Activated CD4-positive, alpha-beta T cell treated with anti-CD3 and anti-CD28 coated beads for 4 hours (primary cell): Measurements from ENCODE around the gene DAGLA.

Experiments used
- DNase-seq, 2 donors: peaks; one replicate each; pipeline ENCODE4 v3.0.0-alpha.2; 2020

Gene DAGLA

DNA sequence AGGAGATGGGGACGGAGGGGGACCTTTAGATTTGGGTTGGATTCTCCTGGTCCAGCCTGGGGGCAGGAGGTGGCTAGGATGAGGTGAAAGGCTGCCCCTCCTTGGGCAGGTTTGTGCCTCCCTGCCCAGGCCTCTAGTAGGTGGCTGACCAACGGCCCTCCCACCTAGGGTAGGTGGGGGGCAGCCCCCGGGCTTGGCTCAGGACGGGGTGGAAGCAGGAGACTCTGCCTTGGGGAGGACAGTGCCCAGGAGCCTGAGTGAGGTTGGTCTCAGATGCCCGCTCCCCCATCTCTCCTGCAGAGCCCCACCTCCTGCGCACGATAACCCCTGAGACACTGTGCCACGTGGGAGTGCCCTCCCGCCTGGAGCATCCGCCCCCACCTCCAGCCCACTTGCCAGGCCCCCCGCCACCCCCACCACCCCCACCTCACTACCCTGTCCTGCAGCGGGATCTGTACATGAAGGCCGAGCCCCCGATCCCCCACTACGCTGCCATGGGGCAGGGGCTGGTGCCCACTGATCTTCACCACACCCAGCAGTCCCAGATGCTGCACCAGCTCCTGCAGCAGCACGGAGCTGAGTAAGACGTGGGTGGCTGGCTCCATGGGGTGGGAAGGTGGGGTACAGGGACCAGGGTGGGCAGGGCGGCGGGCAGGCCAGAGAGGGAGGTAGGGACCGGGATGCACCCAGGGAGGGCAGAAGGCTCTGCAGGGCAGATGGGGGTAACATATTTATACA is 89.9 kb downstream of the DAGLA start:
- no peak for DNase-seq

DNA sequence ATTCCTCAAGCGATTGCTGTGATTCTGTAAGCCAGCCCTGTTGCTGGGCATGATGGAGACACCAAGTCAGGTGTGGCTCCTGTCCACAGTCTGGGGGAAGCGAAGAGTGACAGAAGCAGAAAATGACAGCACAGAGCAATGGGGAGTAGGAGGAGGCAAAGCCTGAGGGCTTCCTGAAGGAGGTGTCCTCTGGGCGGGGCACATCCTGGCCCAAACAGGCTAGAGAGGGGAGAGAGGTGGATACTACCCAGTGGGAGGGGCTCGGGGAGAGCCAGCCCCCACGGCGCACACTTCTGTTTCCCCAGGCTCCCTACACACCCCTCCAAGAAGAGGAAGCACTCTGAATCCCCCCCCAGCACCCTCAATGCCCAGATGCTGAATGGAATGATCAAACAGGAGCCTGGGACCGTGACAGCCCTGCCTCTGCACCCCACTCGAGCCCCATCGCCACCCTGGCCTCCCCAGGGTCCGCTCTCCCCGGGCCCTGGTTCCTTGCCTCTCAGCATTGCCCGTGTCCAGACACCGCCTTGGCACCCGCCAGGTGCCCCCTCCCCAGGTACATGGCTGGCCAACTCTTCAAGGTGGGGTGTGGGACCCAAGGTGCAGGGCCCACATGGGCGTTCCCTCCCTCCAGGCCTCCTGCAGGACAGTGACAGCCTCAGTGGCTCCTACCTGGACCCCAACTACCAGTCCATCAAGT is 91.2 kb downstream of the DAGLA start:
- DNase-seq, result no peak

GRCh38 chr11:61771985-61772455 is 91.8 kb downstream of the DAGLA start:
- no peak for DNase-seq

- DNase-seq, result no peak
Observed at GRCh38 chr11:61773356-61773755, 93.2 kb downstream of the DAGLA start.

DNA sequence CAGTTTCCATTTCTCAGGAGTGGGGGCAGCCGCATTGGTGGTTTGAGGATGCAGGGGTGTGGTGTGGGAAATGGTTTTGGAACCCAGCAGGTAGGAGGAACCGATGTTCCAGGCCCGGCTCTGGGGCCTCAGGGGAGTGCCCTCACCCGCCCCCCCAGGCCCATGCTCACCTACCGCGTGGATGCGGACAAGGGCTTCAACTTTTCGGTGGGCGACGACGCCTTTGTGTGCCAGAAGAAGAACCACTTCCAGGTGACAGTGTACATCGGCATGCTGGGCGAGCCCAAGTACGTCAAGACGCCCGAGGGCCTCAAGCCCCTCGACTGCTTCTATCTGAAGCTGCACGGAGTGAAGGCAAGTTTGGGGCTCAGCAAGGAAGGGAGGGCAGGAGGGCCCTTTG is 93.6 kb downstream of the DAGLA start:
- DNase-seq, result no peak

DNA sequence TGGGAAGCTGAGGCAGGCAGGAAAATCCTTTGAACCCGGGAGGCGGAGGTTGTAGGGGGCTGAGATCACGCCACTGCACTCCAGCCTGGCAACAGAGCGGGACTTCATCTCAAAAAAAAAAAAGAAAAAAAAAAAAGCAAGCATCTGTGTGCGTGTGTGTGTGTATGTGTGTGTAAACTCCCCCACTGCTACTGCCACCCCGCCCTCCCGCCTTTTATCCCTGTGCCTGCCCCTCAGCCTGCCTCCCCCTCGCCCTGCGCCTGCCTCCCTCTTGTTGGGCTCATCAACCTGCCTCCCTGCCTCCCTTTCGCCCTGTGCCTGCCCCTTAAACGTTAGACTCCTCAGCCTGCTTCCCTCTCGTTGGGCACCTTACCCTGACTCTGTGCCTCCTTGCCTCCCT is 94.2 kb downstream of the DAGLA start:
- no peak for DNase-seq

DNA sequence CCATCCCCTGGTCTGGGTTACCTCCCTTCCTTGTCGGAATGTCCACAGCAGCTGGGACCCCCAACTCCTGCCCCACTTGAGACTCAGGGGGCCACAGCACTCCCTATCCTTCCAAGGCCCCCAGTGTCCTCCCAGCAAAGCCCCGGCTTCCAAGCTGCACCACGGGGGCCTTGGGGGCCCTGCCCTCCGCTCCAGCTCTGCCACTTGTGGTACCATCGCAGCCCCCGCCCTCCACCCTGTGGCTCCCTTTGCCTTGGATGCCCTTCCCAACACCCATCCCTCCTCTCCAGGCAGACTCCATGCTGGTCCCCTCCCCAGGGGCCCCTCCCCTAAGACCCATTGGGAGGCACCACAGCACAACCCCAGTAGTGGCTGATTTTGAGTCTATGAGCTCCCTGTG is 94.9 kb downstream of the DAGLA start:
- no peak for DNase-seq

- peak in 1 of 2 donors; percentile 13 for DNase-seq
Observed at GRCh38 chr11:61775606-61776554, 95.7 kb downstream of the DAGLA start.

GRCh38 chr11:61776561-61777075 is 96.4 kb downstream of the DAGLA start:
- peak; percentile 31 to 55 for DNase-seq

GRCh38 chr11:61777234-61778090 is 97.3 kb downstream of the DAGLA start:
- DNase-seq, result peak; percentile 54 to 67

GRCh38 chr11:61778357-61778886 is 98.2 kb downstream of the DAGLA start:
- no peak for DNase-seq

- DNase-seq, result no peak
Observed at GRCh38 chr11:61778920-61779650, 98.9 kb downstream of the DAGLA start.

- DNase-seq, result no peak
Observed at GRCh38 chr11:61779666-61780525, 99.7 kb downstream of the DAGLA start.

DNA sequence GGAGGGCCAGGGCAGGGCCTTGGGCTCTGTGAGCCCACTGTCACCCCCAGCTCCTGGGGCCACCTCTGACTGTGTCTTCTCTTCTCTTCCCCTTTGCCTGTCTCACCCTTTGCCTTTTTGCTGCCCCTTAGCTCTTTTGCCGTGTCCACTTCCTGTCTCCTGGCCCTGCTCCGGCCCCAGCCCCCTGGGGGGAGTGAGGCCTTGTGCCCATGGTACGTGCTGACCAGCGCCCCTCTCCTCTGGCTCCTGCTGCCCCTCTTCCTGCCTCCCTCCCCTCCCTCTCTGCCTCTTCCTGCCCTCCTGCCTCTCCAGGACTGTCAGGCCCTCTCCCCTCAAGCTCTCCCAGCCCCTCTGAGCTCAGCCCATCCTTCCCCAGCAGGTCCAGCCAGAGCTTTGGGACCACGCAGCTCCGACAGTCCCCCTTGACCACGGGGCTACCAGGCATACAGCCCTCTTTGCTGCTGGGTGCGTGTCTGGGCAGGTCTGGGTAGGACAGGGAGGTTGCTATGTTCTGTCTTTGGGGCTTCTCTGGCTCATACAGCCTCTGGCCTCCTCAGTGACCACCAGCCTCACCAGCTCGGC is 100.5 kb downstream of the DAGLA start:
- no peak for DNase-seq

DNA sequence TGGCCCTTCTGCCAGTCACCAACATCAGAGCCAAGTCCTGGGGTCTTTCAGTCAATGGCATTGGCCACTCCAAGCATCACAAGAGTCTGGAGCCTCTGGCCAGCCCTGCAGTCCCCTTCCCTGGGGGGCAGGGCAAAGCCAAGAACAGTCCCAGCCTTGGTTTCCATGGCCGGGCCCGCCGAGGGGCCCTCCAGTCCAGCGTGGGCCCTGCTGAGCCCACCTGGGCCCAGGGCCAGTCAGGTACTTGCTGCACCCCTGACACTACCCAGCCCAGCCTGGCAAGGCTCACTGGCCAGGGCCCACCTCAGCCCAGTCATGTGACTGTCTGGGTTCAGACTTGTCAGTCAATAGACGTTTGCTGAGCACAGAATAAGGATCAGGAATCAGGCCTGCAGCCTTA is 101.4 kb downstream of the DAGLA start:
- no peak for DNase-seq

DNA sequence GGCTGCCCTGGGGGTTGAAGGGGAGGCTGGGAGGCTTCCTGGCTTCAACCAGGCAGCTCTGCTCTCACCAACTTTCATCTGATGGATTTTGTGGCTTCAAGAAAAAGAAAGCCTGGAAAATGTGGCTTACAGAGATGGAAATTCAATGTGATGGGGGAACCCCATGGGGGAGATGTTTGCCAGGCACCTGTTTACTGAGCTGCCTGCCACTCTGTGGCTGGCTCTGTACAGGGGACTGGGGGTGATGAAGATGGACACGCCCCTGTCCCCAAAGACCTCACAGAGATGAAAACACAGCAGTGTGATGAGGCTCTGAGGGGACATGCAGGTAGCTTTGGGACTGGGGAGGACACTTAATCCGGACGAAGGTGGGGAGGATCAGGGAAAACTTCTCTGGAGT is 102.1 kb downstream of the DAGLA start:
- no peak for DNase-seq

GRCh38 chr11:61782841-61783240 is 102.7 kb downstream of the DAGLA start:
- DNase-seq, result no peak

- DNase-seq, result no peak
Observed at GRCh38 chr11:61783717-61784505, 103.7 kb downstream of the DAGLA start.

GRCh38 chr11:61784506-61784805 is 104.3 kb downstream of the DAGLA start:
- DNase-seq, result no peak
